LNCaP clone FGC (cell line): ENCODE measurements around the gene CCDC50.

Source experiments
- DNase-seq: peaks from one replicate; pipeline ENCODE4 v3.0.0-alpha.2; 2011; ENCODE audit warnings: low read depth
- H3K4me3 ChIP-seq: 2 replicates; pipeline ENCODE4 v1.5.1; 2011; ENCODE audit warnings: mild to moderate bottlenecking, low read depth, low read length, control low read depth
- TF ChIP-seq, protein P1 (sequence below): IDR thresholded peaks from 2 replicates; pipeline ENCODE4 v1.5.1; 2012; ENCODE audit warnings: mild to moderate bottlenecking; ENCODE audit not compliant: control insufficient read depth, insufficient read depth; ENCODE audit errors: extremely low read depth

The CCDC50 gene

GRCh38 chr3:191426311-191426710 is 97.1 kb downstream of the CCDC50 start:
- DNase-seq: no peak
- H3K4me3 ChIP-seq: no peak overlapping the region
- TF ChIP-seq, protein P1, sequence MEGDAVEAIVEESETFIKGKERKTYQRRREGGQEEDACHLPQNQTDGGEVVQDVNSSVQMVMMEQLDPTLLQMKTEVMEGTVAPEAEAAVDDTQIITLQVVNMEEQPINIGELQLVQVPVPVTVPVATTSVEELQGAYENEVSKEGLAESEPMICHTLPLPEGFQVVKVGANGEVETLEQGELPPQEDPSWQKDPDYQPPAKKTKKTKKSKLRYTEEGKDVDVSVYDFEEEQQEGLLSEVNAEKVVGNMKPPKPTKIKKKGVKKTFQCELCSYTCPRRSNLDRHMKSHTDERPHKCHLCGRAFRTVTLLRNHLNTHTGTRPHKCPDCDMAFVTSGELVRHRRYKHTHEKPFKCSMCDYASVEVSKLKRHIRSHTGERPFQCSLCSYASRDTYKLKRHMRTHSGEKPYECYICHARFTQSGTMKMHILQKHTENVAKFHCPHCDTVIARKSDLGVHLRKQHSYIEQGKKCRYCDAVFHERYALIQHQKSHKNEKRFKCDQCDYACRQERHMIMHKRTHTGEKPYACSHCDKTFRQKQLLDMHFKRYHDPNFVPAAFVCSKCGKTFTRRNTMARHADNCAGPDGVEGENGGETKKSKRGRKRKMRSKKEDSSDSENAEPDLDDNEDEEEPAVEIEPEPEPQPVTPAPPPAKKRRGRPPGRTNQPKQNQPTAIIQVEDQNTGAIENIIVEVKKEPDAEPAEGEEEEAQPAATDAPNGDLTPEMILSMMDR: no peak

GRCh38 chr3:191428177-191428576 is 99.0 kb downstream of the CCDC50 start:
- TF ChIP-seq, protein P1: no peak
- no peak for DNase-seq
- no peak overlapping the region for H3K4me3 ChIP-seq

GRCh38 chr3:191430103-191430502 is 100.9 kb downstream of the CCDC50 start:
- DNase-seq: no peak
- TF ChIP-seq, protein P1: no peak
- no peak overlapping the region for H3K4me3 ChIP-seq

- no peak overlapping the region for H3K4me3 ChIP-seq
- TF ChIP-seq, protein P1: no peak
- no peak for DNase-seq
Observed at GRCh38 chr3:191431160-191431822, 102.1 kb downstream of the CCDC50 start.

DNA sequence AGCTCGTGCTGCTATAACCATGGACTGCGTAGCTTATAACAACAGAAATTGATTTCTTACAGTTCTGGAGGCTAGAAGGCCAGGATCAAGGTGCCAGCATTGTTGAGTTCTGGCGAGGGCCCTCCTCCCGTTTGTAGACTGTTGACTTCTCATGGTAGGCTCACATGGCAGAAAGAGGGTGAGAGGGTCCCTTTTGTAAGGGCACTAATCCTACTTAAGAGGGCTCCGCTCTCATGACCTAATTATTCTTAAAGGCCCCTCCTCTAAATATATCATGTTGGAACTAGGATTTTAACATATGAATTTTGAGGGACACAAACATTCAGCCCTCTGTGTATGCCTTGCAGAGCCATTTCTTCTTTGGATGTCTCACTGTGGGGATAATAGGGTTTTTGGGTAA is 103.0 kb downstream of the CCDC50 start:
- DNase-seq: no peak
- H3K4me3 ChIP-seq: no peak overlapping the region
- TF ChIP-seq, protein P1: no peak

DNA sequence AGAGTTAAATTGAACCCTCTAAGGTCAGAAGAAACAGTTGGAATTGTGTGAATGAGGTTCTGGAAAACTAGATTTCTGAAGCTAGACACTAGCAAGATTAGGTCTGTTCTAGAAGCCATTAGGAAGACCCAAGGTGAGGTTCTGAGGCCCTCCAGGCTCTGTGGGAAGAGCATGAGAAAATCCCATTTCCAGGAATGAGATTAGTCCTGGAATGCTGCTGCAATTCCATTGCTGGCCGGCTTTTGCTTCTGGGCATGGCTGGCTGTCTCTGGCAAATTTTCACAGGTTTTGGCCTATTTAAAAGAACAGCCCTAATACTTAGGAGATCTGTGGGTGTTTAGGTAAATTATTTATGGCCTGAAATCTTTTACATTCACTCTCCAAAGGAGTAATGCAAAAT is 104.8 kb downstream of the CCDC50 start:
- DNase-seq: no peak
- TF ChIP-seq, protein P1: no peak
- H3K4me3 ChIP-seq: no peak overlapping the region

DNA sequence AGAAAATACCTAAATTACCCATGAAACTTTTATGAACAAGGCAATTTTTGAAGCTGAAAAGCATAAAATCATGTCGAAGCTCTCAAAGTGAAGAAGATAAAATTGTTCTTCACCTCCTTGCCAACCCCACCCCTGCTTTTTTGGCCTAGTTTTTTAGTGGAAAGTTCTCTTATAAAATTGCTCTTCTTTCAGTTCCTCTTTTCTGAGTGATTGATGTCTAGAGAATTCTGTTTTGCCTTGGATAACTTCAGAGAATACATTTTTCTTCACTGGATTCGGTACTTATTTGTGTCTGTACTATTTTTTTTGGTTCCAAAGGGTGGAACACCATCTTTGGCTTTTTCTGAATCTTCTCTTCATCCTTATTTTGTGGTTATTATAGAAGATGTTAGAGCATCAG is 106.8 kb downstream of the CCDC50 start:
- DNase-seq: no peak
- H3K4me3 ChIP-seq: no peak overlapping the region
- TF ChIP-seq, protein P1: no peak
